ENCODE results near the gene ZNF212.
"Not testable (repeated sequence)": the region's sequence is repeated elsewhere in the genome, so short reads cannot be mapped to it uniquely, and the experiment has no call there.

Gene ZNF212

DNA sequence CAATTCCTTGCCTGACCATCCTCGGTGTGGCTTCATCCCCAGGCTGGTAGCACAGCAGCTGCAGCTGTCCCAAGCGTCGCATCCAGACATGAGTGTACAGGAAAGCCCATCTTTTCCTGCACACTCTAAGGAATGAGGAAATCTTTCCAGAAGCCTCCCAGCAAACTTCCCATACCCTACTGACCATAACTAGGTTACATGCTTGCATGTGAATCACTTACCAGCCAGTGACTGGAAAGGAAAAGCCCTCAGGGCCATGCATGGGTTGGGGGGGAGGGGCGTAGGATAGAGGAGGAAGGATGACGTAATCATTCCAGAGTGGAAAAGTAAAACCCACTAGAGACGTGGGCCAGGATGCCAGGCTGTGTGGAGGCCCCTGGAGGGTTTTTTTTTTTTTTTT is 18.9 kb upstream of the ZNF212 start:
- no peak for DNase-seq

DNA sequence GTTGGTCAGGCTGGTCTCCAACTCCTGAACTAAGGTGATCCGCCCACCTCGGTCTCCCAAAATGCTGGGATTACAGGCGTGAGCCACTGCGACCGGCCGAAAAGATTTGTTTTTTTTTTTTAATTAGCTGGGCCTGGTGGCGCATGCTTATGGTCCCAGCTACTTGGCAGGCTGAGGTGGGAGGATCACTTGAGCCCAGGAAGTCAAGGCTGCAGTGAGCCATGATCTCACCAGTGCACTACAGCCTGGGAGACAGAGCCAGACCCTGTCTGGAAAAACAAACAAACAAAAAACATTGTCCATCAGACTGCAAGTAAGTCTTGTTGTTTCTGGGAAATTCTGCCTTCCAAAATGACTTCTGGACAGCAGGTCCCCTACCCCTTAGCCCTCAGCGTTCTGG is 16.3 kb upstream of the ZNF212 start:
- DNase-seq = no peak

DNA sequence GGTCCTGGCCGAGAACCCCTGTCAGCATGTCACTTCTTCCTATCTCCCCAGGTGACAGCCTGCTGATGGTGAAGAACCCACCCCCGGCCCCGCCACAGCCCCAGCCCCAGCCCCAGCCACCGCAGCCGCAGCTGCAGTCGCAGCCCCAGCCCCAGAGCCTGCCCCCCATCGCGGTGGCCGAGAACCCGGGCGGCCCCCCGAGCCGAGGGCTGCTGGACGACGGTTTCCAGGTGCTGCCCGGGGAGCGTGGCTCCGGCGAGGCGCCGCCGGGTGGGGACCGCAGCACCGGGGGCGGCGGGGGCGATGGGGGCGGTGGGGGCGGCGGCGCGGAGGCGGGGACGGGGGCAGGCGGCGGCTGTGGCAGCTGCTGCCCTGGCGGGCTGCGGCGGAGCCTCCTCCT is 15.7 kb upstream of the ZNF212 start:
- DNase-seq = no peak

DNA sequence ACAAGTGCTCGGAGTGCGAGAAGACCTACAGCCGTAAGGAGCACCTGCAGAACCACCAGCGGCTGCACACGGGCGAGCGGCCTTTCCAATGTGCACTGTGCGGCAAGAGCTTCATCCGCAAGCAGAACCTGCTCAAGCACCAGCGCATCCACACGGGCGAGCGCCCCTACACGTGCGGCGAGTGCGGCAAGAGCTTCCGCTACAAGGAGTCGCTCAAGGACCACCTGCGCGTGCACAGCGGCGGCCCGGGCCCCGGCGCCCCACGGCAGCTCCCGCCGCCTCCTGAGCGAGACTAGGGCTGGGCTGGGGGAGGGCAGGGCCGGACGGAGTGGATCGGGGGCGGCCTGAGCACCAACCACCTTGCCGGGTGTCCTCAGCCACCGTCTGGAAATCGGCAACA is 15.1 kb upstream of the ZNF212 start:
- DNase-seq = no peak

DNA sequence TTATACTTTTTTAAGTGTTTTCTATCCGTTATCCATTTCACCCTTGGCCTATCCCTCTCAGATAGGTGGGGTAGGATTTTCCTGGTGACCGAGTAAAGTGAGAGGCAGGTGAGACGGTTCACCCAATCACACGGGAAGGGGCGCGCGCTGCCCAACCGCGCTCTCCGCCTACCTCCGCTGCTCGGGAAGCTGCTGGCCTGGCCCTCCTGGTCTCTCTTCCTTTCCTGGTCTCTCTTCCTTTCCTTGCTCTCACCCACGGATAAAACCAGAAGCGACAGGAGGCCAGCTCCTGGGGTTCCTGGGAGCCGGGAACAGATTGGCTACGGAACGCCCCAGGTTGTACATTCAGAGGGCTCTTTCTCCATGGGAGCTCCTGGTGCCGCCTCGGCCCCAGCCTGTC is 14.3 kb upstream of the ZNF212 start:
- no peak for DNase-seq

DNA sequence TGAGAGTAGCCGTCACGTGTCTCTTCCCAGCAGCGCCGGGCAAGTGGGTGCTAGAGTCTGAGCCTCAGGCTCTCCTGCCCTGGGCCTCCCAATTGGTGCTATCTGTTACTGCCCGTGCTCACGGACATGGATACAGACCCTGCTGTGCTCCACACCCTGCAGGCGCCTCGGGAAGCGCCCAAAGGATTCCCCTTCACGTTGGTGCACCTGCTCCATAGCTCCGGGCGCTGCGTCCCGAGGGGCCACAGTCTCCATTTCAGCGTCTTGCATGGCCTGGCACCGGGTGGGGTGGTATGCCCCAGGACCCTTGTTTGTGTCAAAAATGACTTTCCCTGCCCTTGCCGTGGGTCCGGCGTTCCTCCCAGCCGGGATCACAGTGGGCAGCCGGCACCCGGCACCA is 13.8 kb upstream of the ZNF212 start:
- DNase-seq = no peak

DNA sequence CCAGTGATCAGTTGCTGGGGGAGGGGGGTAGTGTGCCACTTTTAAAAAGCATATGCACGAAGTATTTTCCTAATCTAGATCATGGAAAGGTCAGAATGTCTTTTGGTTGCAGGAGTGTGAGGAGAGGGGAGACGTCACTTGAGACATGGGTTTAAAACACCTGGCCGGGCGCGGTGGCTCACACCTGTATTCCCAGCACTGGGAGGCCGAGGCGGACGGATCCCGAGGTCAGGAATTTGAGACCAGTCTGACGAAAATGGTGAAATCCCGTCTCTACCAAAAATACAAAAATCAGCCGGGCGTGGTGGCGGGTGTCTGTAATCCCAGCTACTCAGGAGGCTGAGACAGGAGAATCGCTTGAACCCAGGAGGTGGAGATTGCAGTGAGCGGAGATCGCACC is 13.1 kb upstream of the ZNF212 start:
- not testable (repeated sequence) for DNase-seq

DNA sequence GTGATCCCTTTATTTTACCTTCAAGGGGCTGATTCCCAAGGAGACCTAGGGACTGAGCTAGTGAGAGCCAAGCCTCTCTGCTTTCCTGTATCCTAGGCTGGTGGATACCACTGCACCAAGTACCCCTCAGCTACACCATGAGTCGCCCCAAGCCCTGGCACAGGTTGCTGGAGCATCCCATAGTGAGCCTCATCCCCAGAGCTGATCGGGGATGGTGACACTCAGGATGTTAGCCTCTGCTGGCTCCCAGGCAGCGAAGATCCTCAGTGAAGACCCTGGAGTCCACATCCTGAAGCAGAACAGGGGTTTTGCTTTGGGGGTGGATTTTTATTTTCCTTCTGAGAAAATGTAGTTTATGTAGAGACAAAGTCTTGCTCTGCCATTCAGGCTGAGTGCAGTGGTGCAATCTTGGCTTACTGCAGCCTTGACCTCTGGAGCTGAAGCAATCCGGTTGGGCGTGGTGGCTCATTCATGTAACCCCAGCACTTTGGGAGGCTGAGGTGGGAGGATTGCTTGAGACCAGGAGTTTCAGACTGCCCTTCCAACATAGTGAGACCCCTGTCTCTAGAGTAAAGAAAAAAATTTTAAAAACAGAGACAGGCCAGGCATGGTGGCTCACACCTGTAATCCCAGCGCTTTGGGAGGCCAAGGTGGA is 12.5 kb upstream of the ZNF212 start:
- DNase-seq = no peak

DNA sequence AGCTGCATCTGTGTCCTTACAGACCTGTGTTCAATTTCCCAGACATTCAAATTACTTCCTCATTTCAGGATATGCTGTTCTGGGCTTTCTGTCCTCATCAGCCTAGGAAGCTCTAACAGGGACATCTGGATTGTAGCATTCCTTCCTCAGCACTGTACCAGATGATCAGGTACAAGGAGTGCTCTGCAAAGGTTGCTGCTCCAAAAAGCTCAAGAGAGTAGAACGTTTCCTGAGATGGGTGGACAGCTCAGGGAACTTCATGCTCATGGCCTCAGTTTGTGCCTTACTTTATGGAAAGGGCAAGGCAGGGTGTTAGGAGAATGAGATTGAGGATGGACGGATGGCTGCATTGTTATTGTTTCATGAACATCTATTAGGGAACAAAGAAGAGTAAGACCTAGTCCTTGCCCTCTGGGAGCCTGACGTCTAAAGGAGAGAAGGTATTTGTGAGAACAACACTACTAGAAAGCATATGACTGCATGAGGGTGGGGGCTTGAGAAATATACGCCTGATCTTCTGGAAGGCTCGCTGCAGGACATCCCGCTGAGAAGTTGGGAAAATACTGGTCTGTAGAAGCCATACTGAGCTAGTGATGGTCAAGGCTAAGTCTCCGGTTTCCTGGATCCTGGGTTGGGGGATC is 10.5 kb upstream of the ZNF212 start:
- DNase-seq = no peak

DNA sequence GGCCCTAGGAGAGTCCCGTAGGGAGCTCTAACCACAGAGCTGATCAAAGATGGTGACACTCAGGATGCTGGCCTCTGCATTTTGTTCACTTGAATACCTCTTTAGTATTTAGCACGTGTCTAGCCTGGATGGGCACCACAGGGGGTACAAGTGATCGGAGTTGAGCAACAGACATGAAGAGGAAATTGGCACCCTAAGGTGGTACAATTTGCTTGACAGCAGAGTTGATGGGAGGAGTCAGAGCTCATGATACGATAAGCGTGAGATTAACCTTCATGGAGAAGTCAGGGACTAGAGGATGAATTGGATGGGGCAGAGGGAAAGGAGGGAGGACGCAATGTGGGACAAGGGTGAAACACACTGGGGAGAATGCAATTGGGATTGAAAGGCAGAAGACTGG is 9.9 kb upstream of the ZNF212 start:
- DNase-seq = no peak

DNA sequence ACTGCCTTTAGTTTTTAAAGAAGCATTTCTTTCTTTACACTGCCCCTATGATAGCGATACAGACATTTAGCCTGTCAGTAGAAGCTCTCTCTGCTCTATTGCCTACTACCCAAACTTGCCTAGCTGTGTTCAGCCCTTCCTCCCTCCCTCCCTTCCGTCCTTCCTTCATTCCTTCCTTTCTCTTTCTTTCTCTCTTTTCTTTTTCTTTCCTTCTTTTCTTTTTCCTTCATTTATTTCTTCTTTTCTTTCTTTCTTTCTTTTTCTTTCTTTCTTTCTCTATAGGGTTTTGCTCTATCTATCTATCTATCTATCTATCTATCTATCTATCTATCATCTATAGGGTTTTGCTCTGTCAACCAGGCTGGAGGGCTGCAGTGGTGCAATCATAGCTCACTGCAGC is 7.1 kb upstream of the ZNF212 start:
- DNase-seq = no peak

DNA sequence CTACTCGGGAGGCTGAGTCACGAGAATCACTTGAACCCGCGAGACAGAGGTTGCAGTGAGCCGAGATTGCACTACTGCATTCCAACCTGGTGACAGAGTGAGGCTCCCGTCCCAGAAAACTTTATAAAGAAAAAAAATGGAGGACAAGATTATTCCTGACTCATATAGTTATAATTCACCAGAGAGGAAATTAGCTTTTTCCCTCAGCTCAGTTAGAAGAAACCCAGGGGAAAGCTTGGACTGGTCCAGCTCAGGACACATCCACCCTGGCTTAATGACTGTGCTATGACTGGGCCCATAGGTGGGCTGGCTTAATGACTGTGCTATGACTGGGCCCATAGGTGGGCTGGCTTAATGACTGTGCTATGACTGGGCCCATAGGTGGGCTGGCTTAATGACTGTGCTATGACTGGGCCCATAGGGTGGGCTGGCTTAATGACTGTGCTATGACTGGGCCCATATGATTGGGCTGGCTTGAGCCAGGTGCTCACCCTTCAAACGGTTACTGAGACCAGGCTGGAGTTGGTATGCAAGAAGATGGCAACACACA is 5.7 kb upstream of the ZNF212 start:
- DNase-seq = not testable (repeated sequence)

DNA sequence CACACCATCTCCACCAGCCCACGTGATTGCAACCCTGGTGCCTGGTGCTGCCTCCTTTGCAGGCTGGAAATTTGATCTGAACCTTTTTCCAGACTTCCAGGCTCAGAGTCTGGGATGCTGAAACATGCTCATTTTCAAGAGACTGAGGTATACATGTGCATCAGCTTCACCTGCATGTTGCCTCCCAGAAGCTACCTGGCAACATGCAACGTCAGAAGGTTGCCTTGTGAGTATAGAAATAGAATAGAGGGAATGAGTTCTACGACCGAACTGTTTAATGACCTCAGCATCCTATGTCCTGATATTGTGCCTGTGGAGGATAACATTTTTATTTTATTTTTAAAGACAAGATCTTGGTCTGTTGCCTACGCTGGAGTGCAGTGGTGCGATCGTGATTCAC is 1.9 kb upstream of the ZNF212 start:
- DNase-seq = no peak

DNA sequence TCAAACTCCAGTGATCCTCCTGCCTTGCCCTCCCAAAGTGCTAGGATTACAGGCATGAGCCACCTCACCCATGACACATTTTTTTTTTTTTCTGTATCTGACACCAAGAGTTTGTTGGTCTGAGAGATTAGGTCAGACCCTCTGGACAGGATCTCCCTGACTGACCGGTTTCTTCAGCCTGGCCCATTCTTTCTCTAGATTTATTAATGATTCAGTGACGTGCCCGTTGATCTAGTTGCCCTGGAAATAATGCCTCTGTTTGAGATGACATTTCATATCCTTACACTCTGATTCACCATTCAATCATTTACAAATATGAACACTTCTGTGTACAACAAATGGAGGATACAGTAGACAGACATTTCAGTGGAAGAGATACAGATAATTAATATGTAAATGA is 1.4 kb upstream of the ZNF212 start:
- DNase-seq = no peak

DNA sequence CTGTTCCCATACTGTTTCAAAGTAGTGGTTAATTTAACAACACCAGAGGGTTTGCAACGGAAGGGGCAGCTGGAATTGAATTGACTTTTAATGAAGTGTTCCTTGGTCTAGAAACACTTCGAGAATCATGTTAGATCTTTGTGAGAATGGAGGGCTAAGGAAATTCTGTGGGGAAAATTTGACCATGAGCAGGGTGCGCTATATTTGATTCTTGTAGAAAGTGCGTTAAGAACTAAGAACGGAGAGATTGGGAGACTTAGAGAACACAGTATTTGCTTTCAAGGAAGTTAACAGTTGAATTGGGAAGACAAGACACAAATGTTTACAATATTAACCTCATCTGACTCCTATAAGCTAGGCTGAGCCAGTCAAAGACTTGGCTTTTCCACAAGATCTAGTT is 1.2 kb downstream of the ZNF212 start:
- DNase-seq = no peak

DNA sequence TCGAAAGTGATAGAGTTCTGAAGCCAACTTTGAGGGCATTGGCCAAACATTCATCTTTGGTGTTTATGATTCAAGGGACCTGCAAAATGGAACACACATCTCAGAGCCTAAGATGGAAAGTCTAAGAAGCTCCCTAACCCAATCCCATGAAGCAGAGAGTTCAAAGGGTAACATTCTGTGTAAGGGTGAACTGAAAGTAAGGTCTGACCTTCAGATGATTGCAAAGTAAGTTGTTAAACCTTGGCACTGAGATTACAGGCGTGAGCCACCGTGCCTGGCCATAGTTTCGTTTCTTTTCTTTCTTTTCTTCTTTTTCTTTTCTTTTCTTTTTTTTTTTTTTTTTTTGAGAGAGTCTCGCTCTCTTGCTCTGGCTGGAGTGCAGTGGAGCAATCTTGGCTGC is 2.2 kb downstream of the ZNF212 start:
- no peak for DNase-seq

DNA sequence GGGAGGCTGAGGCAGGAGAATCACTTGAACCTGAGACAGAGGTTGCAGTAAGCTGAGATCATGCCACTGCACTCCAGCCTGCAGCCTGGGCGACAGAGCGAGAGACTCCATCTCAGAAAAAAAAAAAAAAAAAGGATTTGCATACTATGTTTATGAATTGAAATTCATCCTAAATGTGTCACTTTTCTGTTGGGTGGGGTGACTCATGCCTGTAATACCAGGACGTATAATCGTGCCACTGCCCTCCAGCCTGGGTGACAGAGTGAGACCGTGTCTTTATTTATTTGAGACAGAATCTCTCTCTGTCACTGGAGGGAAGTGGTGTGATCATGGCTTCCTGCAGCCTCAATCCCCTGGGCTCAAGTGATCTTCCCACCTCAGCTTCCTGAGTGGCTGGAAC is 5.8 kb downstream of the ZNF212 start:
- no peak for DNase-seq

DNA sequence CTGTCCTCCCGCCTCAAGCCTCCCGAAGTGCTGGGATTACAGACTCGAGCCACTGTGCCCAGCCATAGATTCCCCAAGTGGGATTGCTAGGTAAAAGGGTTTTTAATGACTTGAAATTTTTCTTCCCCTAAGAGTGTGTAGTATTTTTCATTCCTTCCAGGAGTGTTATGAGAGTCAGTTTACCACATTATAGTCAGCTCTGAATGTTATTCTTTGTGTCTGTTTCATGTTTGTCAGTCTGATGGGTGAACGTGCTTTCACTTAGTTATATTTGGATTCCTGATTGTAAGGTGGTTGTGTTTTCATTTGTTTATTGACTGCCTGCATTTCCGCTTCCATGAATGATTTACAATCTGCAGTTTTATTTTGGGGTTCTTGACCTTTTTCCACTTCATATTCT is 6.3 kb downstream of the ZNF212 start:
- DNase-seq = no peak

DNA sequence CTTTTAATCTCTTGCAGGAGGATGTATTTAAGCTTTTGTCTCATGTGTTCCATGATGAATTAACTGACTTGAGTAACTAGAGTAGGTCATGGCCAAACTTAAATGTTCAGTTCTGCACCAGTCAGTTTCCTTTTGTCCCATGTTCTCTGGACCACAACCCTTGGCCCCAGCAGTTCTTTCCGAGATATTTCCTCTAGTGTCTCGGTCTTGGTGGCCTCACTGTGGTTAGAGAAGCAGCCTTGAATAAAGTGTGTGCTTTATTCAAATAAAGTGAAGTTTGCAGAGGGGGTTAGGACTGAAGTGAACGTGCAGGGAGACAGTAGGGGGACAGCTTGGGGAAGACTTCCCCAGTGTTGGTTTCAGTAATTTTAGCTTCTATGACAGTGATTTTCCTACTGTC is 9.3 kb downstream of the ZNF212 start:
- no peak for DNase-seq

DNA sequence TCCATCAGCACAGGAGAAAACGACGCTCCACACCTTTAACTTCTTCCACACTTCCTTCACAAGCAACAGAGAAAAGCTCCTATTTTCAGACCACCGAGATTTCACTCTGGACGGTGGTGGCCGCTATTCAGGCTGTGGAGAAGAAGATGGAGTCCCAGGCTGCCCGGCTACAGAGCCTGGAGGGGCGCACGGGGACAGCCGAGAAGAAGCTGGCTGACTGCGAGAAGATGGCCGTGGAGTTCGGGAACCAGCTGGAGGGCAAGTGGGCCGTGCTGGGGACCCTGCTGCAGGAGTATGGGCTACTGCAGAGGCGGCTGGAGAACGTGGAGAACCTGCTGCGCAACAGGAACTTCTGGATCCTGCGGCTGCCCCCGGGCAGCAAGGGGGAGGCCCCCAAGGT is 10.7 kb downstream of the ZNF212 start:
- not testable (repeated sequence) for DNase-seq

DNA sequence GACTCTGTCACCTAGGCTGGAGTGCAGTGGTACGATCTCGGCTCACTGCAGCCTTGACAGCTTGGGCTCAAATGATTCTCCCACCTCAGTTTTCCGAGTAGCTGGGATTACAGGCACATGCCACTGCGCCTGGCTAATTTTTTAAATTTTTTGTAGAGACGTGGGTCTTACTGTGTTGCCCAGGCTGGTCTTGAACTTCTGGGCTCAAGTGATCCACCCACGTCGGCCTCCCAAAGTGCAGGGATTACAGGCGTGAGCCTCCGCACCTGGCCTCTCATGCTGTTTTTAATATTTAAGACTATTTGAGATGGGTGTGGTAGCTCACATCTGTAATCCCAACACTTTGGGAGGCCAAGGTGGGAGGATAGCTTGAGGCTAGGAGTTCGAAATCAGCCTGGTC is 12.1 kb downstream of the ZNF212 start:
- DNase-seq = not testable (repeated sequence)

DNA sequence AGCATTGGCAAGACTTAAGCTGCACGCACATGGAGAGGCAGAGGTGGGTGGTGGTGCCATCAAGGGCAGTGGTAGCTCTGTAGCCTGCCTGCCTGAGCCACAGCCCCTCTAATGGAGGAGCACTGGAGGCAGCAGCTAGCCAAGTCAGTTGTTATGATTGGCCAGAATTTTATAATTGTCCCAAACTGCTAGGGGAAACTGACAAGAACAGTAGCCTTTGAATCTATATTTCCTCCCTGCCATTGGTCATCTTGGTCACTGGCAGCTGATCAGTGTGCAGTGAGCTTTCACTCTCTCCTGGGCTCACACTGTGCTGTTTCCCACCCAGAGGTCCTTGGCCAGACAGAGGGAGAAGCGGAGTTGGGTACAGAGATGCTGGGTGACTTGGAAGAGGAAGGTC is 12.9 kb downstream of the ZNF212 start:
- peak in 1 of 2 experiments; percentile 25 for DNase-seq

DNA sequence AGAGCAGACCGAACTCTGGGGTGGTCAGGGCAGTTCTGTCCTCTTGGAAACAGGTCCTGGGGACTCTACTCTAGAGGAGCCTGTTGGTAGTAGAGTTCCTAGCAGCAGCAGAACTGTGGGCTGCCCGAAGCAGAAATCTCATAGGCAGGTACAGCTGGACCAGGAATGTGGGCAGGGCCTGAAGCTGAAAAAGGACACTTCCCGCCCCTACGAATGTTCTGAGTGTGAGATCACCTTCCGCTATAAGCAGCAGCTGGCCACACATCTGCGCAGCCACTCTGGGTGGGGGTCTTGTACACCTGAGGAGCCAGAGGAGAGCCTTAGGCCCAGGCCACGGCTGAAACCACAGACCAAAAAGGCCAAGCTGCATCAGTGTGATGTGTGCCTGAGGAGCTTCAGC is 14.2 kb downstream of the ZNF212 start:
- no peak for DNase-seq

DNA sequence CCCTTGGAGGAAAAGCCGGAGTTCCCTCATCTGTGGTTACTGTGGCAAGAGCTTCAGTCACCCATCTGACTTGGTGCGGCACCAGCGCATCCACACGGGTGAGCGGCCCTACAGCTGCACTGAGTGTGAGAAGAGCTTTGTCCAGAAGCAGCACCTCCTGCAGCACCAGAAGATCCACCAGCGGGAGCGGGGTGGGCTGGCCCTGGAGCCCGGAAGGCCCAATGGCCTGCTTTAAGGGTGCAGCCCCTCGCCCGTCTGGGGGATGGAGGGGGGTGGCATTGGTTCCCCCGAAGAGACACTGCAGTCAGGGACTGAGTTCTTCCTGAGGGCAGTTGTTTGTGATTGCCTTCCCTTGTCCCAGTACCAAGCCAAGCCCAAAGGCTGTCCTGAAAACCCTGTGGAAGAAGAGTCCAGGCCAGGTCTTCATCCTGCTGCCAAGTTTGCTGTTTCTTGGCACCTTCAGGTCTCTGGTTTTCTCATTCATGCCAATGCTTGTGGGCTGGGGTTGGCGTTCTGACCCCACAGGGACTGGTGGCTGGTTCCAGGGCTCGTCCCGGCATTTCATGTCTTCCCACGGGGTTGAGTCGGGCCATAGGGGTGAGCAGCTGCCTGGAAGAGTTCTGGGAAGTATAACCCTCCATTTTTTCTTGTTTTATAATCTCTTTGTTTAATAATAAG is 14.9 kb downstream of the ZNF212 start:
- no peak for DNase-seq

Data from SHP77 (cell line).